Lower leg skin (tissue), 4 donors: Measurements from ENCODE around the gene LANCL2. TPM values are rescaled to one million over a fixed set of nuclear protein-coding genes. Genes with fewer than 3 reads are reported as not detected.
"Not testable (repeated sequence)": the region's sequence is repeated elsewhere in the genome, so short reads cannot be mapped to it uniquely, and the experiment has no call there.

ENCODE experiments used
- DNase-seq, 2 donors: peaks; one replicate each; pipeline ENCODE4 v3.0.0-alpha.2; 2019; ENCODE audit warnings: low spot score in 2 of 2
- H3K4me3 ChIP-seq: fragments of 200-600 bp; sonication (generic); 2 replicates; pipeline ENCODE4 v1.5.1; 2017; ENCODE audit warnings: mild to moderate bottlenecking, low read depth; ENCODE audit not compliant: poor library complexity, severe bottlenecking
- CTCF ChIP-seq, 3 donors: fragments of 450-650 bp; IDR thresholded peaks; one replicate each; pipeline ENCODE4 v1.5.1; 2016; ENCODE audit warnings: antibody characterized with exemption in 3 of 3, mild to moderate bottlenecking in 3 of 3, moderate library complexity in 2 of 3
- POLR2A ChIP-seq, 2 donors: fragments of 450-650 bp; IDR thresholded peaks; one replicate each; pipeline ENCODE4 v1.6.1; 2016 to 2017; ENCODE audit warnings: antibody characterized with exemption in 2 of 2, mild to moderate bottlenecking in 1 of 2, moderate library complexity in 1 of 2
- WGBS, 2 donors: methylation state at CpG; one replicate each; pipeline ENCODE4 v1.1.5; 2018; 5-methylcytosine and 5-hydroxymethylcytosine counted together
- intact Hi-C: fragments of 100-400 bp; cut with DNase I; formaldehyde crosslinking; loops from one replicate; pipeline ENCODE4 v1.15.0; 2023; ENCODE audit warnings: low total_unique reads
- total RNA-seq, 4 donors: library from RNA; depleted of rRNA; stranded (reverse); fragments of >200 nt; gene quantifications; one replicate each; pipeline ENCODE4 v1.1.0, GENCODE V29; 2016

Gene LANCL2
- total RNA-seq, 4 donors from 2014 or later = 7.7 to 13.4 (median 11.4) TPM

DNA sequence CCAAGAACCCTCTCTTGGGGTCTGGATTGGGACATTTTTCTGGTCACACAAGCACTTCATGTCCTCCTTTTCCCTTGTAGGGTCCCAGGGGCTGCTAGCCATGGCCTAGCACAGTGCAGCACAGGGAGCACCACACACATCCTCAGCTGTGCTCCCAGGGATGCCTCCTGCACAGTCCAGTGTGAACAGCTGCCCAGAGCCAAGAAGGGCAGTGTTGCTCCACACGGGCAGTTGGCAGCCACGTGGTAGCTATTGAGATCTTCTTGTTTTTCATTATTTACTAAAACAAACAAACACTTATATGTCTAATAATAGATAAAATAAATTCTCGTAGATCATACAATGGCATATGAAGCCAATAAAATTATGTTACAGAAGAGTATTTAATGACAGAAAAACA is 13.9 kb upstream of the LANCL2 start:
- 61 to 65% methylated on average over 3 of the region's 3 CpGs for WGBS, 2 donors
- TF ChIP-seq POLR2A (IDR thresholded peaks at IDR 0.05) (no peak), CTCF (IDR thresholded peaks at IDR 0.05) (no peak)
- DNase-seq = no peak
- H3K4me3 ChIP-seq = no peak overlapping the region
- intact Hi-C loops = no loop called here

- intact Hi-C loops, DNase-seq, H3K4me3 ChIP-seq: not testable (repeated sequence)
- 94% methylated on average over 6 of the region's 6 CpGs for WGBS, 2 donors
These were observed 12.2 kb upstream of the LANCL2 start for GRCh38 chr7:55352947-55353273.

- DNase-seq = no peak
- intact Hi-C loops = no loop called here
- WGBS, 2 donors = 75 to 81% methylated on average over 2 of the region's 2 CpGs
- H3K4me3 ChIP-seq = no peak overlapping the region
- TF ChIP-seq POLR2A (IDR thresholded peaks at IDR 0.05) (no peak), CTCF (IDR thresholded peaks at IDR 0.05) (no peak)
These were observed 4.7 kb upstream of the LANCL2 start for GRCh38 chr7:55360486-55360885.

DNA sequence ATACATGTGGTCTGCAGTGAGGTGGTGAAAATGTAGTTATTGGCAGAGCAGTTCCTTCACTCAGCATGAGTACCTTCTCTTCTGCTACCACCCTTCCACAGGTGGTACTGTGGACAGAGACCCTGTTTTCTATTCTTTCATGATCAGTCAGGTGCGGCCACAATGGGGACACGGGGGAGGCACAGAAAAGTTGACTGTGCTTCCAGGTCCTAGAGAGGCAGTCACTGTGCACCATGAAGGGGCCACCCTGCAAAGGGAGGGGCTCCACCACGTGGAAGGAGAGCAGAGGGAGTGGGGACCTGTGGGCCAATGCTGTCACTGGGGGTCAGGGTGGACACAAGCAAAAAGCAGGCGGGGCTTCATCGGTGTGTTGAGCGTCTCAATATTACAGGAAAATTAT is 3.6 kb upstream of the LANCL2 start:
- intact Hi-C loops = no loop called here
- TF ChIP-seq CTCF (IDR thresholded peaks at IDR 0.05) (no peak), POLR2A (IDR thresholded peaks at IDR 0.05) (no peak)
- H3K4me3 ChIP-seq = no peak overlapping the region
- no peak for DNase-seq
- 76 to 80% methylated on average over 6 of the region's 6 CpGs for WGBS, 2 donors

- H3K4me3 ChIP-seq = no peak overlapping the region
- 90 to 91% methylated on average over 17 to 20 of the region's 20 CpGs for WGBS, 2 donors
- no peak for DNase-seq
- intact Hi-C loops = no loop called here
- TF ChIP-seq CTCF (IDR thresholded peaks at IDR 0.05) (no peak), POLR2A (IDR thresholded peaks at IDR 0.05) (no peak)
These were observed 2.2 kb upstream of the LANCL2 start for GRCh38 chr7:55362927-55363326.

GRCh38 chr7:55363386-55364170 is 1.6 kb upstream of the LANCL2 start:
- WGBS, 2 donors = 91 to 92% methylated on average over 25 of the region's 25 CpGs

More at GRCh38 chr7:55363386-55364170, 1.6 kb upstream of the LANCL2 start:
- no peak for TF ChIP-seq POLR2A (IDR thresholded peaks at IDR 0.05)
- TF ChIP-seq CTCF (IDR thresholded peaks at IDR 0.05) = no peak
- DNase-seq = no peak
- H3K4me3 ChIP-seq = no peak overlapping the region
- intact Hi-C loops = no loop called here
